HL-60 (cell line): ENCODE measurements around the gene SEMA3D.

Experiments
- DNase-seq, 2 experiments: peaks; one replicate each; pipeline ENCODE4 v3.0.0-alpha.2; 2010 to 2020; ENCODE audit warnings: low read depth in 1 of 2, low spot score in 1 of 2
- H3K27ac ChIP-seq: fragments of 250-450 bp; sonication (Bioruptor Pico); replicated peaks from 2 replicates; pipeline ENCODE4 v1.5.1; 2020; ENCODE audit warnings: mild to moderate bottlenecking, moderate library complexity
- H3K27me3 ChIP-seq: fragments of 250-450 bp; sonication (Bioruptor Pico); 2 replicates; pipeline ENCODE4 v1.5.1; 2021; ENCODE audit warnings: mild to moderate bottlenecking, moderate library complexity; ENCODE audit not compliant: insufficient read depth, poor library complexity, severe bottlenecking
- H3K4me3 ChIP-seq: replicated peaks from 2 replicates; pipeline ENCODE4 v1.5.1; 2011; ENCODE audit warnings: mild to moderate bottlenecking, control low read depth, low read length; ENCODE audit not compliant: insufficient read depth
- CTCF ChIP-seq: IDR thresholded peaks from one replicate; pipeline ENCODE4 v1.5.1; 2011; ENCODE audit warnings: low read length, control low read depth, inconsistent platforms; ENCODE audit not compliant: insufficient read depth
- GABPA ChIP-seq: IDR thresholded peaks from 2 replicates; pipeline ENCODE4 v1.6.1; 2012; ENCODE audit warnings: low read depth
- POLR2AphosphoS5 ChIP-seq: IDR thresholded peaks from 2 replicates; pipeline ENCODE4 v1.6.1; 2012; ENCODE audit warnings: low read depth
- SPI1 ChIP-seq: IDR thresholded peaks from 2 replicates; pipeline ENCODE4 v1.6.1; 2012; ENCODE audit warnings: low read depth, mild to moderate bottlenecking, borderline replicate concordance
- TF ChIP-seq, protein P1 (sequence below): IDR thresholded peaks from 2 replicates; pipeline ENCODE4 v1.6.1; 2012; ENCODE audit warnings: low read depth; ENCODE audit not compliant: insufficient replicate concordance

SEMA3D gene

DNA sequence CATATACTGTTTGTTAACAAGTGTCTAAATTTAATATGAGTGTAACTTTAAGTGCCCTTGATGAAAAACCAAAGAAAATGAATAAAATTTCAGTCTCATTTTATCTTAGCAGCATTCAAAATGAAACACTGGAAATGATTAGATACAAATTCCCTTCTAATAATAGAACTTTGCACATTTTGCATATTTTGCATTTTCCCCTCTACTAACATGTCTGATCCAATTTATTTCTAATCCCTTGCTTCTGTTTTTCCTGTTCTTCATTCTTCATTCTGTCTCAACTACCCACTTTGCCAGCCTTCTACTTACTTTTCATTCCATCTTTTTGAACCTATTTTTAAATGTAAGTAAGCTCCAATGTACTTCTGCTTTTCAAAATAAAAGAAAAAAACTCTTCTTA lies 42.7 kb upstream of the SEMA3D start:
- TF ChIP-seq GABPA: no peak
- TF ChIP-seq SPI1: no peak
- no peak for TF ChIP-seq POLR2AphosphoS5
- TF ChIP-seq, protein P1, sequence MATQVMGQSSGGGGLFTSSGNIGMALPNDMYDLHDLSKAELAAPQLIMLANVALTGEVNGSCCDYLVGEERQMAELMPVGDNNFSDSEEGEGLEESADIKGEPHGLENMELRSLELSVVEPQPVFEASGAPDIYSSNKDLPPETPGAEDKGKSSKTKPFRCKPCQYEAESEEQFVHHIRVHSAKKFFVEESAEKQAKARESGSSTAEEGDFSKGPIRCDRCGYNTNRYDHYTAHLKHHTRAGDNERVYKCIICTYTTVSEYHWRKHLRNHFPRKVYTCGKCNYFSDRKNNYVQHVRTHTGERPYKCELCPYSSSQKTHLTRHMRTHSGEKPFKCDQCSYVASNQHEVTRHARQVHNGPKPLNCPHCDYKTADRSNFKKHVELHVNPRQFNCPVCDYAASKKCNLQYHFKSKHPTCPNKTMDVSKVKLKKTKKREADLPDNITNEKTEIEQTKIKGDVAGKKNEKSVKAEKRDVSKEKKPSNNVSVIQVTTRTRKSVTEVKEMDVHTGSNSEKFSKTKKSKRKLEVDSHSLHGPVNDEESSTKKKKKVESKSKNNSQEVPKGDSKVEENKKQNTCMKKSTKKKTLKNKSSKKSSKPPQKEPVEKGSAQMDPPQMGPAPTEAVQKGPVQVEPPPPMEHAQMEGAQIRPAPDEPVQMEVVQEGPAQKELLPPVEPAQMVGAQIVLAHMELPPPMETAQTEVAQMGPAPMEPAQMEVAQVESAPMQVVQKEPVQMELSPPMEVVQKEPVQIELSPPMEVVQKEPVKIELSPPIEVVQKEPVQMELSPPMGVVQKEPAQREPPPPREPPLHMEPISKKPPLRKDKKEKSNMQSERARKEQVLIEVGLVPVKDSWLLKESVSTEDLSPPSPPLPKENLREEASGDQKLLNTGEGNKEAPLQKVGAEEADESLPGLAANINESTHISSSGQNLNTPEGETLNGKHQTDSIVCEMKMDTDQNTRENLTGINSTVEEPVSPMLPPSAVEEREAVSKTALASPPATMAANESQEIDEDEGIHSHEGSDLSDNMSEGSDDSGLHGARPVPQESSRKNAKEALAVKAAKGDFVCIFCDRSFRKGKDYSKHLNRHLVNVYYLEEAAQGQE: no peak
- Histone ChIP-seq H3K27me3 (no peaks in the 10 kb centered on the region), H3K4me3 (no peak overlapping the region), H3K27ac (no peak overlapping the region)
- no peak for DNase-seq

DNA sequence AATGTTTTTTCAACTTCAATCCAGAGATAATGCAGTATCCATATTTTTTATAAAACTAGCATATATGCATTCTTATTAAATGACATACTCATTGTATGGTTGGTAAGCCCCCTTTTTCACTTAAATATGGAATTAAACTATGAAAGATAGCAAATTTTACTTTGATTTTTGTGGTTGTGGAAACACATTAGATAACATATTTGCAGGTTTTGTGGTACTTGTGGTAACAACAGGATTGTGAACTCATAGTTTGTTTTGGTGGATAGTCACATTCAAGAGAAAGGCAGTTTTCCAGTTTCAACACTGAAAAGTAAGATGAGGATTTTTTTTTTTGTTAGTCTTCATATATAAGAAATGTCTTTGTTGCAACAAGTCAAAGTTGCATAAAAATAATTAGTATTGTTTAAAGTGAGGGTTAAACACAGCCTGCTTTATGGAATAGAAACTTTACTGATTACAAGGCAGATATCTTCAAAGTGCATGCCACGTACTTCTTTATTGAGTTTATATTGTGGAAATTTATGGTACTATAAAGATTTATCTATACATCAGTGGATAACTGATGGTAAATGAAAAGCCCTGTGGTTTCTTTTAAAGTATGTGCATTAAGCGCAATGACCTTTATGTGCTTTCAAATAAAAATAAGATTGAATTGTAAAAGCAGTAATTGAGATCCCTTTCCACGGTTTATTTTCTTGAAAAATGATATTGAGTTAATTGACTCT lies 39.7 kb upstream of the SEMA3D start:
- no peak for DNase-seq
- Histone ChIP-seq H3K4me3 (no peak overlapping the region), H3K27me3 (no peaks in the 10 kb centered on the region), H3K27ac (no peak overlapping the region)
- no peak for TF ChIP-seq SPI1
- TF ChIP-seq, protein P1: no peak
- TF ChIP-seq CTCF: no peak

GRCh38 chr7:85224171-85224570 lies 37.3 kb upstream of the SEMA3D start:
- Histone ChIP-seq H3K27ac (no peak overlapping the region), H3K4me3 (no peak overlapping the region), H3K27me3 (no peaks in the 10 kb centered on the region)
- TF ChIP-seq POLR2AphosphoS5: no peak
- no peak for TF ChIP-seq GABPA
- TF ChIP-seq, protein P1: no peak
- no peak for TF ChIP-seq CTCF
- no peak for TF ChIP-seq SPI1
- DNase-seq: no peak
